T-helper 2 cell treated with Interferon-gamma antibody and Interleukin-4, amounts not matched to agents 100 ng/mL and 5 ng/mL, for 36 hours (primary cell): Measurements from ENCODE around the gene MRRF. TPM values are rescaled to one million over a fixed set of nuclear protein-coding genes. Genes with fewer than 3 reads are reported as not detected.
"Not testable (repeated sequence)": the region's sequence is repeated elsewhere in the genome, so short reads cannot be mapped to it uniquely, and the experiment has no call there.

Experiments used
- intact Hi-C: fragments of 100-400 bp; cut with micrococcal nuclease; formaldehyde crosslinking; loops from one replicate; pipeline ENCODE4 v1.15.1; 2023
- total RNA-seq: library from RNA; stranded (reverse); gene quantifications from 2 replicates; pipeline ENCODE4 v1.2.3, GENCODE V29; 2022

Gene MRRF
- total RNA-seq, 1 donor from 2014 or later, result 37.7 TPM

DNA sequence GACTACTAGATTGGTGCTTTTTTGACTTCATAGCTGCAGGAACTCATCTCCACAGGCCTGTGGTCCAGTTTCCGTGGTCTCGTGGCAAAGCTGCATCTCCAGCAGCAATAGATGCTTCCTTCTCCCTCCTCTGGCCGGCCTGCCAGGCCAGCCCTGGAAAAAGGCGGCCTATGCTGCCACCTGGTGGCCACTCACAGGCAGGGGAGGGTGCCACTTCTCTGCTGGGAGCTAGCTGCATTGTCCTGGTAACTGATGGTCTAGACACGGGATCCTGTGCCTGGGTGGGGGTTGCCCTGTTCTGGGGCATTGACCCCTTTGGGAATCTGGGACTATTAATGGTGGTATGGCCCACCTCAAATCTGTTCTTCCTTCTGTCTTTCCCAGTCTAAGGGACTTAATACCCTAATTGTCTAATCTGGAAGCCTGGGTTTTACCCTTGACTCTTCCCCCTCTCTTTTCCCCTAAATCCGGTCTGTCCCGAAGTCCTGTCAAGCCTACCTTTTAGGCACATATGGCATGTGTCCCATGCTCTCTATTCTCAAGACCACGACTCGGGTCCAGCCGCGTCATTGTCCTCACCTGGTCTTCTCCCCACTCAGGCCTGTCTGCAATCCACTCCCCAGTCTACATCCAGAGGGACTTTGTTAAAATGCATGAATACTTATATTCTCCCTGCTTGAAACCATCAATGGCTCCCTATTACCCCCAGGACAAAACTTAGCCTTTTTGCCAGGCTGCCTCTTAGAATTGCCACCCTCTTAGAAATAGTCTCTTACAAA is 86.1 kb downstream of the MRRF start:
- intact Hi-C loops, result loop anchor here (1.0 to 5.0 kb wide), 4 partner anchors 112 to 460 kb away; no protein-coding TSS in a partner anchor

DNA sequence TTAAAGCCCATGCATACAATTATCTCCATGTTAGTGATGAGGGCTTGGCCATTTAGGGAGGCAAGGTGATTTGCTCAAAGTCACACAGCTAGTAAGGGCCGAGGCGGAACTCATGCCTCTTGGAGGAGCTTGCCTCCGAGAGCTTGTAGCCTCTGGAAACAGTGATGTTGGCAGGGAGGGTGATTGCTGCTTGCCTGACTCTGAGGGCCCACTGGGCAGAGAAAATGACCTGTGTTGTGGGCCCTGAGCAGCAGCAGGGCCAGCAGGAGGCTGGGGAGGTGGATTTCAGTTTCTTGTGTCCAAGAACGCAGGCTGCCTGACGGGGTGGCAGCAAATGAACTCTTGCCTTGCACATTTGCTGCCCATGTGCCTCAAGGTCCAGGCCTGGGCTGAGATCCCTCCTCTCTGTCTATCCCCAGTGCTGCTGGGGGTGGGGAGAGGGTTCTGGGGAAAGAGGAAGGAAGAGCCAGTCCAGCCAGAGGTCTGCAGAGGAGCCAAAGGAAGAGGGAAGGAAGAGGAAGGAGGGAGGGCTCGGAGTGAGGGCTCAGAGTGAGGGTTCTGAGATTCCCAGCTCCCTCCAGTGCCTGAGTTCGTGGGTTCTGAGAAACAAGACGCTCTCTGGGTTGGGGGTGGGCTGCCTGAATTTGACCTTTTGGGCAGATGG is 90.0 kb downstream of the MRRF start:
- intact Hi-C loops, result loop anchor here (5.0 kb wide), 1 partner anchor 108 kb away; no protein-coding TSS in a partner anchor

DNA sequence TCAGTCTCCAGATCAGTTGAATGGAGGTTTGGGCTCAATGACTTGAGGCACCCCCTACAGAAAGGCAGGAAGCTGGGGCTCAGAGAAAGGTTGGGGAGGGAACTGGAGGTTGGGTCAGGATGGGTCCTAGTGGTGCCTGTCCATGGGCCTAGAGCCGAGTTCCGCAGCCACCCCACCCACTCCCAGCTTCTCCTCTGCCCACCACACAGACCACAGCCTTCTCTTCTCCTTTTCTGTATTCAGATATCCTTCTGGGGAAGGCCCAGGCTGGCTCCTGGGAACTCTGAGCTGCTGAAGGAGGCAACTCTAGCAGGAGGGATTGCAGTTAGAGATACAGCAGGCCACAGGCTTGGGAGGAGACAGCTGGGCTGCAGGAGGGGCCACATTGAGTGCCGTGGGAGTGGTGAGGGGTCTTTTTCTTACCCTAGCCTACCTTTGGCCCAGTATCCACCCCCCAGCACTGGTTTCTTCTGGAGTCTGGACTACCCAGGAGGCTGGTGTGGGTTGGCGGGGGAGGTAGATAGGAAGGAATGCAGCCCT is 90.7 kb downstream of the MRRF start:
- intact Hi-C loops, result no loop called here

DNA sequence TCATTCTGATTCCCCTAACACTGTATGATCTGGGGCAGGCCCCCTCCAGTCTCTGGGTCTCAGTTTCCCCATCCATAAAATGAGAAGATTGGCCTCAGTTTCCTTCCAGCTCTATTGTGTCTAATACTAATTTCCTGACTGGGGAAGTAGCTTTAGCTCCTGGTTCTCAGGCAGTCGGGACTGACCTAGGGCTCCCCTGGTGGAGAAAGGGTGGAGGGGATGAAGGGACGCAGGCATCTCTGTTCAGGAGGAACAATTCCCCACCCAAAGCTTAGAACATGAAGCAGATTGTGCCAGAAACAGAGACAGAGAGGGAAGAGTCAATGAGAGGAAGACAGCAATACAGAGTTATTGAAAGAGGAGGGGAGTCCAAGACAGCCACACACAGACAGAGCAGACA is 91.9 kb downstream of the MRRF start:
- intact Hi-C loops, result no loop called here

DNA sequence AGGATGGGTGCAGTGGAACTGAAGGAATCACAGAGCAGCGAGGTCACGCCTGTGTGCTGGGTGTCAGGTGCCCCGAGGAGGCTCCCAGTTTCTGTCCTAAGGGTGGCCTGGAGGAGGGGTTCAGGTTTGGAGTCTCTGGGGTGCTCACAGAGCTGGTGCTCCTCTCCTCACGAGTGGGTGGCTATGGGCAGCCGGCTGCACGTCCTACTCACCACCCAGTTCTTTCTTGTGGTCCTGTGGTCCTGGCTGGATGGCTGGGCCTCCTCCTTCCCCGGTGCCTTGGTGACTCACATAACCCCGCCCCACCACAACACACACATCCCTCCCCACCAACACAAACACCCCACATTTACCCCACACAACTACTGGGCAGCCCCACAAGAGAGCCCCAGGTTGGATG is 96.2 kb downstream of the MRRF start:
- intact Hi-C loops, result no loop called here

DNA sequence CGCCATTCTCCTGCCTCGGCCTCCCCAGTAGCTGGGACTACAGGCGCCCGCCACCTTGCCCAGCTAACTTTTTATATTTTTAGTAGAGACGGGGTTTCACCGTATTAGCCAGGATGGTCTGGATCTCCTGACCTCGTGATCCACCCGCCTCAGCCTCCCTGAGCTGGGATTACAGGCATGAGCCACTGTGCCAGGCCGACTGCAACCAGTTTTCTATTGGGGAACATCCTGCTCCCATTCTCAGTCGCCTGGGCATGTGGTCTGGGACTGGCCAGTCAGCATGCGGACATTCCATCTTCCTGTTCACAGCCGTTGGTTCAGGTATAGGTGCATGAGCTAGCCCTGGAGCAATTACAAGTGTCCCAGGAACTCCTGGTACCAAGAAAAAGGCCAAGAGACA is 98.4 kb downstream of the MRRF start:
- intact Hi-C loops, result not testable (repeated sequence)

DNA sequence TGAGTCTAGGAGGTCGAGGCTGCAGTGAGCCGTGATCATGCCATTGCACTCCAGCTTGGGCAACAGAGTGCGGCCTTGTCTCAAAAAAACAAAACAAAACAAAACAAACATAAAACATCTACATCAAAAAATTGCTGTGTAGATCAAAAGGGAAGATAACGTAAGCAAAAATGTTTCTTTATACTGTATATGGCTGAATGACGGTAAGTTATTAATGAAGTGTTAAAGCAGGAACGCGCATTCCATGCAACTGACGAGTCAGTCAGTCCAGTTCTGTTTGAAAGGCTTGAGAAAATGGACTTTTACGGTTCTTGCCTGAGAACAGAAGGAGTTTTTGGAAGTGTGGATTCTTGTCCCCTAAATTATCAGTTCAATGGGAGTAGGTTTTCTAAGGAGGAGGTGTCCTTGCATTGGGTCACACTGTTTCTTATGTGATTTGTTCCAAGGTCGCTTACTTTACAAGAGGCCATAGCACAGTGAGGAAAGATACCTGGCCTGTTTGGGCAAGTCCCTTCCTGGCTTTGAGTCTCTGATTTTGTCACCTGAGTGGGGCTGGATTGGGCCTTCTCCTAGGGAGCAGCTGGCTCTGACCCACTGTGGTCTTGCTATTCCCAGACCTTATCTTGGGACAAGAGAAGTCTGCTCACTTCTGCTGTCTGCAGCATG is 99.6 kb downstream of the MRRF start:
- intact Hi-C loops, result no loop called here

DNA sequence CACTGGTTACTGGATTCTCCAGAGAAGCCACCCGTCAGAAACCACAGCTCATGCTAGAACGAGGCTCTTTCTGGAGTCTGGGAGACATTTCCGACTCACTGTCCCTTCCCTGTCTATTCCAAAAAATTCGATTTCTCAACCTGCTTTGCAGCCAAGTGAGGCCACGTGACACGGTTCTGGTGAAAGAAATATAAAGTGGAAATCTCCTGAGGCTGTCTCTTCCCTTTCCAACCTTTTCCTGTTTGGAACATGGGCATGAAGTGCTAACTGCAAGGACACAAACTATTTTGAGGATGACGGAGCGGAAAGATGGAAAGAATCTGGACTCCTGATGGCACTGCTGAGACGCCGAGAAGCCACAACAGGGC is 100.1 kb downstream of the MRRF start:
- intact Hi-C loops, result no loop called here

DNA sequence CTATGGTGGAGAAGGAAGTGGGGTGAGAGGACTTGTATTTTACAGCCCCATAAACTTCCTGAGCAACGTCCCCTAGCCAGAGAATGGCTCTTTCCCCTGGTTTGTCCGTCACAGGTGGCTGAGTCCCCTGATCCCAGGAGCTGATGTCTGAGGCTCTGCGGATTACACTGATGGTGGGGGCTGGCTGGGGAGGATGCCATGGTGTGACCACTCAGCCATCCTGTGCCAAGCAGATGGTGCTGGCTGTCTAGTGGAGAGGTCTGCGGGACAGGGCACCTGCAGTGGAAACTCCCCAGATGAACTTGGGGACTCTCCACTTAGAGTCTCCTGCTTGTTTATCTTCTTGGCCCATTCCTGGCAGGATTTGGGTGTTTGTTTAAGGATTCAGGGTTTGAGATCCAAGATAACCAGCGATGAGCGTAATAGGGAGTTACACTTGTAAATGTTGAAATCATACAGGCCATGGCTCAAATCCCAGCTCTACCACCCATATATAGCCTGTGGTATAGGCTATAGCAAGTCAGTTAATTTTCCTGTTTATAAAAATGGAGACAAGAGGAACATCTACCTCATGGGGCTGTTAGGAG is 101.5 kb downstream of the MRRF start:
- intact Hi-C loops, result no loop called here

DNA sequence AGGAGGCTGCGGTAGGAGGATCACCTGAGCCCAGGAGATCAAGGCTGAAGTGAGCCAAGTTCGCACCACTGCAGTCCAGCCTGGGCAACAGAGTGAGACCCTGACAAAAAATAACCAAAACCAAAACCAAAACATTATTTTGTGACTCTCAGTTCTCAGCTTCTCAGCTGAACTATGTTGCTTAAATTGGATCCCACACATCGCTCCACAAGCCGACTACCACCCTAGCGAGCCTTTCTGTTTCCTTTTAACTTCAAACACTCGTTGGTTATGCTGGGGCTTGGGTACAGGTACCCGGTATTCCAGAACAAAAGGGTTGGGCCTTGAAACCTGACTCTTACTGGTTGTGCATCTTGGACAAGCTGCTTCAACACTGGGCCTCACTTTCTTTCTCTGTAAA is 102.4 kb downstream of the MRRF start:
- intact Hi-C loops, result no loop called here

DNA sequence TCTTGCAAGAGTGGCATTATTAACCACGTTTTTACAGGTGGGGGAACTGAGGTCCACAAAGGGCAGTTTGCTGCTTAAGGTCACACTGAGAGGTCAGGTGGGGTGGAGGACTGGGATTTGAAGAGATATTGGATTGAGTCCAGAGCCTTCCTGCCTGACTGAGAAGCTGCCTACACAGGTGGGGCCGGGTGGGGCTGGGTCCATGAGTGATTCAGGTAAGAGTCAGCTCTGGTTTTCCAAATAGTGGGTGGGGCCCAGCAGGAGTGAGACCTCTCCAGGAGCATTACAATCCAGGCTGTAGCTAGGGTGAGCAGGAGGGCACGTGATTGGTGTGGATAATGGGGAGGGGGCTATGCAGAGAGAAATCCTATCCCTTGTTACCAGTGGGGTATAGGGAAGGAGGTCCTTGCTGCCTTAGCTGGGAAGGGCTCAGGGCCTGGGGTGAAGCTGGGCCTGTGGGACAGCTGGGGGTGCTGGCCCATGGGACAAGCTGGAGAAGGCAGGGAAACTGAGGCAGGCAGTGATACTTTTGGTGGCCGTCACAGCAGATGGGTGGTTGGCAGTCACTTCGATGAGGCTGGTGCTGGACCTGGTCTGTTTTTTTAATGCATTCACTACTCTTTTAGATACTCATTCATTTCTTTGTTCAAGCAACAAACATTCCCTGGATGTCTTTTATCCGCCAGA is 103.2 kb downstream of the MRRF start:
- intact Hi-C loops, result no loop called here

DNA sequence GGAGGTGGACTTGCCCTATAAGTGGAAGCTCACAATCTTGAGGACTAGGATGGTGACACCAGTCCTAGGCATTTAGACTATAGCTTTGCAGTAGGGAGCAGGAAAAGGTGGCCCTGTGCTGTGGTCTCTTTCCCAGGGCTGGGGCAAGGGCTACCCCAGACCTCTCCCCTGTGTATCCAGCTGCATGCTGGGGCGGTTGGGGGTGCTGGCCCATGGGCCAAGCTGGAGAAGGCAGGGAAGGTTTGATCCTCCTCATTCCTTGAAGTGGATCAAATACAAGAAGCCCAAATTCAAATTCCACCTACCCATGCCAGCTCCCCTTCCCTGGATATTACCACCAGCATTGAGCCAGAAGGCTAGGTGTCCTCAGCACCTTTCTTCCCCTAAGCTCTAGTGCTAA is 104.0 kb downstream of the MRRF start:
- intact Hi-C loops, result no loop called here

DNA sequence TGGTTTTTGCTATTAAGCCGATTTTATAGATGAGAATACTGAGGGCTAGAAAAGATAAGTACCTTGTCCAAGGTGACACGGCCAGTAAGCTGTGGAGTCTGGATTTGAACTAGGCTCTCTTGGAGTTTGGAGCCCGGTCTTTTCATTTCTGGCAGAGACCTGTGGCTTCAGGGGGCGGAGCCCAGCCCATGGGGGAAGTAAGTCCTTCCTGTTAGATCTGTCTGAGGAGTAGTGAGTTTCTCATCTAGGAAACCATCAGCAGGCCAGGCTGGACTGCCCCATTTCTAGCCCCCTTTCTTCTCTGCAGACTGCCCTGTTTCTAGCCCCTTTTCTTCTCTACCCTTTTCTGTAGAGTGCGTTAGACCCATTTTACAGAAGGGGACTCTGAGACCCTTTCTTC is 105.6 kb downstream of the MRRF start:
- intact Hi-C loops, result no loop called here

DNA sequence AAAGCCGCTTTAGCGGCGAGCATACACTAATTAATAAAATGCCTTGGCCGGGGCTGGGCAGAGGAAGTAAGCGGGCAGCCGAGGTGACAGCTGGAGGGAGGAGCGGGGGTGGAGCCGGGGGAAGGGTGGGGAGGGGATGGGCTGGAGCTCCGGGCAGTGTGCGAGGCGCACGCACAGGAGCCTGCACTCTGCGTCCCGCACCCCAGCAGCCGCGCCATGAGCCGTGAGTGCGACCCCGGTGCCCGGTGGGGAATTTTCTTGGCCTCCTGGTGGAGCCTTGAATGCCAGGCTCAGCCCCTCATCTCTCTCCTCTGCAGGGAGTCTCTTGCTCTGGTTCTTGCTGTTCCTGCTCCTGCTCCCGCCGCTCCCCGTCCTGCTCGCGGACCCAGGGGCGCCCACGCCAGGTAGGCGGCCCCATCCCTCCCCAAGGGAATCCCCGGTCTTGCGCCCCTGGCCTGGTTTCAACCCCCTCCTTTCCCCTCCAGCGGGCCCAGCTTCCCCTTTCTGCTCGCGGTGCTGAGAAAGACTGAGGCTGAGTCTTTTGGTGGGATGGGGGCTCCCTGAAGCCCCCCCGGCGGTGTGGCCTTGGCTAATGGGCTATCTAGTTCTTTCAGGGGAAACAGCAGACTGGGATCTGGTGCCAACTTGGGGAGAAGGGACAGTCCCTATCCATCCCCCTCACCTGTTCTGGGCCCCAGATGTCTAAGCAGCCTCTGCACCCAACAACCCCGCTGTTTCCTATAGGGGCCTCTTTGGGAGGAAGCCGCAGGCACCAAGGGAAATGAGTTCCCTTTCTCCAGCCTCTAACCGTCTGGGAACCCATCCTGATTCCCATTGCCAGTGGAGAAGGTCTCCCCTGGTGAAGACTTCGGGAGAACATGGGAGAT is 106.4 kb downstream of the MRRF start, which contains the start of gene PTGS1:
PTGS1 (plus strand) TSS at position 156 of the 887 bp plus-strand sequence; CDS start at position 217, 61 bp downstream.
- intact Hi-C loops, result no loop called here

DNA sequence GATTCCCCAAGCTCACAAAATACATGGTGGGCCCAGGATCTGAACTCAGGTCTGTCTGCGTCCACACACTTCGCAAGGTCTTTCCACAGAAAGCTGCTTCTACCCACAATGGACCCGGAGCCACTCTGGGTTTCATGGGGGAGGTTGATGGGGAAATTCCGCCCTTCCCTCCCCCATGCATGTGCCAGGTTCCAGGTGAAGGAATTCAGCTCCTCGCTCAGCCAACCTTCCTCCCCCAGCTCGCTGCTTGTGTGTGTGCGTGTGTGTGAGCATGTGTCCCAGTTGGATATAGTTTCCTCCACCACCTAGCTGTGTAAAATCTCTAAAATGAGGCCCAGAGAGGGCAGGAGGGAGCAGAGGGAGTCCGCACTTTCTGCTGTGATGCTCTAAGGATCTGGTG is 107.2 kb downstream of the MRRF start:
- intact Hi-C loops, result no loop called here

DNA sequence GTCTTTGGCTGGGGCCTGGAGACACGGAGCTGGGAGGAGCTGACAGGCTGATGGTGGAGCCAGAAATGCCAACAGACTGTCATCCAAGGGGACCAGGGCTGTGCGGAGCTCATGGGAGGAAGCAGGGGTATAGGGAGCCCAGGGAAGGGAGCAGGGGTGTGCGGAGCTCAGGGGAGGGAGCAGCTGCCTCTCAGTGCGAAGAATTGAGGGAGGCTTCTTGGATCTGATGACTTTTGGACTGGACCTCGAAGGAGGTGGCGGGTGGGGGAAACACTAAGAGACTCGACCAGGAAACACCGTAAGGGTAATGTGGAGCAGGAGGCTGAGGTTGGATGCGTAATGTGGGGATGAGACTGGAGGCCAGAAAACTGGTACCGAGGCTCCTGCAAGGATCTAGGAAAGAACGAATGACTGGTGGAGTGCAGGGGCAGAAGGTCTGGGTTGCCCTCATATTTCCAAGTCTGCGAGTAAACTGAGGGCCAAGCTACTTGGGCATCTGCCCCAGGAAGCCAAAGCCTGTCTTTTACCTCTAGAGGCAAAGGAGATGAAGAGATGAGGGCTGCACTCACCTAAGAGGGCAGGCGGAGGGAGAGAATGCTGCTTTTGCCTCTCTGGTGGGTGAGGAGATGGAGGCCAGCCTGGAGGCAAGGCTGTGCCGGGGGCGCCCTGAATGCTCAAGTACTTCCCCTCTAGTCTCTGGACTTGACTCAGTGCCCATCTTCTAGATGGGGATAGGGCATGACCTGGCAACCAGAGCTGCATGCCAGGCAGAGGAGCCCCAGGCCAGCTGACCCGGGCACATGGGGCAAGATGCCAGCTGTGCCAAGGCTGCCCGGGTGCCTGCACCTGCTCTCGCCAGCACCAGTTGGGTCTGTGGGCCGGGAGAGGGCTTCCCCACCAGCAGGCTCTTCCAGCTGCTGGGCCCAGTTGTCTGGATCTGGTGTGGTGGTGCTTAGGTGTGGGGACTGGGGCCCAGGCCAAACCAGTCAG is 108.5 kb downstream of the MRRF start:
- intact Hi-C loops, result no loop called here

DNA sequence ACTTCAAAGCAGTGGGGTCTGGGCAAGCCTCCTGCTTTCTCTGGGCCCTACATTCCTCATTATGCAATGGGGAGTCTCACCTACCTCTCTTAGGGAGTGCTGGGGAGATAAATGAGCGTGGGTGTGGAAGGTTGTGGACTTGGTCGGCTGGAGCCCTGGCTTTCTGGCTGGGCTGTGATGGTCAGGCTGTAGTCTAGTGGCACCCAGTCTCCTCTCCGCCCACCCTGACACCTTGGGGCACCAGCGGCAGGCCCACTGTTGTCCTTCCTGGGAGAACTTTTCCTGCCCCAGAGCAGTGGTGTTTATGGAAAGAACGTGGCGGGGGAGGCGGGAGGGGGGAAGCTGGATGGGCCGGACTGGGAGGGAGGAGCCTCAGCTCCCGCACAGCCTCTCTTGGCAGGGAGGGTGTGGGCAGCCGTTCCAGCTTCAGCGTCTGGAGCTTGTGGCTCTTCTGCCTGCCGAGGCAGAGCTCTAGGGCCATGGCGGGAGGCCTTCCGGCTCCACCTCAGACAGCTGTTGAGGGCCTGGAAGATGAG is 110.3 kb downstream of the MRRF start:
- intact Hi-C loops, result no loop called here

DNA sequence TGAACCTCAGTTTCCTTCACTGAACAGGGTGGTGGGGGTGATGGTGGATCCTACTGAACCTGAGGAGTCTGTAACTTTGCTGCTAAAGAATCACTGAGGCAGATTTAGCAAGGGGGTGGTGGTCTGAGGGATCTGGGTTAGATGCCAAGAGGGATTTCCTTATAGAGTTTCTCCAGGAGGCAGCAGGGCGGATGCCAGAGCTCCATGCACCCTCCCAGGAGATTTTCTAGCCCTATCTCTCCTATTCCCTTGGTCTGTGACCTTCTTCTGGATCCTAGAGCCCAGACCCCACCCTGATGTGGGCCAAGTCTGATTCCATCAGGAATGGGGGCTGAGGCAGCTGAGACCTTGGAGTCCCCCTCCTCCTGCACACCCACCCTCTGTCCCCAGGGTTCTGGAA is 112.1 kb downstream of the MRRF start:
- intact Hi-C loops, result no loop called here
